ENCODE data around the gene RTTN. TPM values are rescaled to one million over a fixed set of nuclear protein-coding genes. Genes with fewer than 3 reads are reported as not detected.

The RTTN gene
- total and polyA plus RNA-seq, 2 of the 13 experiments (the other 11 are each of a cell fraction or from before 2014, with no cell fraction given) = 5.4 to 18.7 TPM

DNA sequence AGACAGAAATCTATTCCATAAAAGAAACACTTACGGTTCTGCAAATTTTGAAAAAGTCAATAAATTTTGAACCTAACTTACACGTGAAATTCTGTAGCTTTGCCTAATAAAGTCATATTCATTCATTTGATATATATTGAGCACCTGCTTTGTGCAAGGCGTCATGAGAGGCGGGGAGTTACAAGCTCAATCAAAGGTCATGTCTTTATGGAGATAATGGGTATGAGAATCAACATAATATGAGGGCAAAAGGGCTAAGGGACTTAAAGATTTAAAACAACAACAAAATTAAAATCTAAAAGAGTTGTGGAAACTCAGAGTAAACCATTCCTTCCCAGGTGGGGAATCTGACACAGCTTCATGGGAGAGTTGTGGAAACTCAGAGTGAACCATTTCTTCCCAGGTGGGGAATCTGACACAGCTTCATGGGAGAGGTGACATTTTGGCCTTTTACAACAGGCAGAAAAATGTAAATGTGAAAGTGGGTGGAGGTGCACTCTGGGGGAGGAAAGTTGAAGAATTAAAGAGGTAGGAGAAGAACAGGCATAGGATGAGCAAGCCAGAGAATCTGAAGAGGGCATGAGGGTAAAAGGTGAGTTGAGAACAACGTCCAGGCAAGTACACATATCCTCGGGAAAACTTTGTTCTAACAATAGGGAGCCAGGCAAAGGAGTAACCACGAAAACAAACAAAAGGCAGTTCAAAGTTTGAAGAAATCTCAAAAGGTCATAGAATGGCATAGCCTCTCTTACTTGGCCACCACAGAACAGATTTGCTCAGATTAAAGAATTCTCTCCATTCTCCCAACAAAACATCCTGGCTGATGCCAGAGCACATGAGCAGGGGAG lies 208.3 kb downstream of the RTTN start (continued):
- TF ChIP-seq, protein P1, sequence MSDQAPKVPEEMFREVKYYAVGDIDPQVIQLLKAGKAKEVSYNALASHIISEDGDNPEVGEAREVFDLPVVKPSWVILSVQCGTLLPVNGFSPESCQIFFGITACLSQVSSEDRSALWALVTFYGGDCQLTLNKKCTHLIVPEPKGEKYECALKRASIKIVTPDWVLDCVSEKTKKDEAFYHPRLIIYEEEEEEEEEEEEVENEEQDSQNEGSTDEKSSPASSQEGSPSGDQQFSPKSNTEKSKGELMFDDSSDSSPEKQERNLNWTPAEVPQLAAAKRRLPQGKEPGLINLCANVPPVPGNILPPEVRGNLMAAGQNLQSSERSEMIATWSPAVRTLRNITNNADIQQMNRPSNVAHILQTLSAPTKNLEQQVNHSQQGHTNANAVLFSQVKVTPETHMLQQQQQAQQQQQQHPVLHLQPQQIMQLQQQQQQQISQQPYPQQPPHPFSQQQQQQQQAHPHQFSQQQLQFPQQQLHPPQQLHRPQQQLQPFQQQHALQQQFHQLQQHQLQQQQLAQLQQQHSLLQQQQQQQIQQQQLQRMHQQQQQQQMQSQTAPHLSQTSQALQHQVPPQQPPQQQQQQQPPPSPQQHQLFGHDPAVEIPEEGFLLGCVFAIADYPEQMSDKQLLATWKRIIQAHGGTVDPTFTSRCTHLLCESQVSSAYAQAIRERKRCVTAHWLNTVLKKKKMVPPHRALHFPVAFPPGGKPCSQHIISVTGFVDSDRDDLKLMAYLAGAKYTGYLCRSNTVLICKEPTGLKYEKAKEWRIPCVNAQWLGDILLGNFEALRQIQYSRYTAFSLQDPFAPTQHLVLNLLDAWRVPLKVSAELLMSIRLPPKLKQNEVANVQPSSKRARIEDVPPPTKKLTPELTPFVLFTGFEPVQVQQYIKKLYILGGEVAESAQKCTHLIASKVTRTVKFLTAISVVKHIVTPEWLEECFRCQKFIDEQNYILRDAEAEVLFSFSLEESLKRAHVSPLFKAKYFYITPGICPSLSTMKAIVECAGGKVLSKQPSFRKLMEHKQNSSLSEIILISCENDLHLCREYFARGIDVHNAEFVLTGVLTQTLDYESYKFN (CRISPR knock-in tag; conservative IDR thresholded peaks at IDR 0.05) = peak; percentile 37
- TF ChIP-seq ZBTB7A (CRISPR knock-in tag; IDR thresholded peaks at IDR 0.05) = no peak
- peak; percentile 52; the same call in 1 of the 2 replicates for TF ChIP-seq ZMYM4 (CRISPR knock-in tag; IDR thresholded peaks at IDR 0.05)
- TF ChIP-seq, protein P2, sequence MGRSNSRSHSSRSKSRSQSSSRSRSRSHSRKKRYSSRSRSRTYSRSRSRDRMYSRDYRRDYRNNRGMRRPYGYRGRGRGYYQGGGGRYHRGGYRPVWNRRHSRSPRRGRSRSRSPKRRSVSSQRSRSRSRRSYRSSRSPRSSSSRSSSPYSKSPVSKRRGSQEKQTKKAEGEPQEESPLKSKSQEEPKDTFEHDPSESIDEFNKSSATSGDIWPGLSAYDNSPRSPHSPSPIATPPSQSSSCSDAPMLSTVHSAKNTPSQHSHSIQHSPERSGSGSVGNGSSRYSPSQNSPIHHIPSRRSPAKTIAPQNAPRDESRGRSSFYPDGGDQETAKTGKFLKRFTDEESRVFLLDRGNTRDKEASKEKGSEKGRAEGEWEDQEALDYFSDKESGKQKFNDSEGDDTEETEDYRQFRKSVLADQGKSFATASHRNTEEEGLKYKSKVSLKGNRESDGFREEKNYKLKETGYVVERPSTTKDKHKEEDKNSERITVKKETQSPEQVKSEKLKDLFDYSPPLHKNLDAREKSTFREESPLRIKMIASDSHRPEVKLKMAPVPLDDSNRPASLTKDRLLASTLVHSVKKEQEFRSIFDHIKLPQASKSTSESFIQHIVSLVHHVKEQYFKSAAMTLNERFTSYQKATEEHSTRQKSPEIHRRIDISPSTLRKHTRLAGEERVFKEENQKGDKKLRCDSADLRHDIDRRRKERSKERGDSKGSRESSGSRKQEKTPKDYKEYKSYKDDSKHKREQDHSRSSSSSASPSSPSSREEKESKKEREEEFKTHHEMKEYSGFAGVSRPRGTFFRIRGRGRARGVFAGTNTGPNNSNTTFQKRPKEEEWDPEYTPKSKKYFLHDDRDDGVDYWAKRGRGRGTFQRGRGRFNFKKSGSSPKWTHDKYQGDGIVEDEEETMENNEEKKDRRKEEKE (IDR thresholded peaks at IDR 0.05) = no peak
- TF ChIP-seq GFI1 (CRISPR knock-in tag; IDR thresholded peaks at IDR 0.05; ENCODE audit: borderline replicate concordance) = peak; percentile 50; the same call in 1 of the 2 replicates
- TF ChIP-seq AKAP8 (CRISPR knock-in tag; IDR thresholded peaks at IDR 0.05) = no peak
- TF ChIP-seq PPARG (CRISPR knock-in tag; conservative IDR thresholded peaks at IDR 0.05) = peak; percentile 53
- no peak for TF ChIP-seq ZNF660 (CRISPR knock-in tag; IDR thresholded peaks at IDR 0.05; ENCODE audit: borderline replicate concordance, low read depth)
- TF ChIP-seq ZNF232 (CRISPR knock-in tag; IDR thresholded peaks at IDR 0.05; ENCODE audit: borderline replicate concordance) = no peak
- peak; percentile 41 for TF ChIP-seq GATAD2A (CRISPR knock-in tag; IDR thresholded peaks at IDR 0.05)
- TF ChIP-seq SOX13 (IDR thresholded peaks at IDR 0.05) = peak; percentile 60; the same call in 1 of the 2 replicates
- TF ChIP-seq SOX13 (CRISPR knock-in tag; conservative IDR thresholded peaks at IDR 0.05 in 1 of 2, IDR thresholded peaks at IDR 0.05 in 1 of 2) = peak in 1 of 2 experiments; percentile 90; a peak in 2 of 4 replicates
- no peak for TF ChIP-seq ZBTB42 (CRISPR knock-in tag; IDR thresholded peaks at IDR 0.05)
- TF ChIP-seq FOXK2 (IDR thresholded peaks at IDR 0.05) = no peak
- peak; percentile 62; the same call in 1 of the 2 replicates for TF ChIP-seq AHDC1 (CRISPR knock-in tag; IDR thresholded peaks at IDR 0.05; ENCODE audit: borderline replicate concordance)
- peak; percentile 71; the same call in 1 of the 2 replicates for TF ChIP-seq SOX5 (CRISPR knock-in tag; IDR thresholded peaks at IDR 0.05; ENCODE audit: borderline replicate concordance)
